ENCODE measurements around the gene TCOF1. TPM values are rescaled to one million over a fixed set of nuclear protein-coding genes. Genes with fewer than 3 reads are reported as not detected.

TCOF1 gene
- total RNA-seq, 1 donor from 2014 or later, result 32.5 TPM

DNA sequence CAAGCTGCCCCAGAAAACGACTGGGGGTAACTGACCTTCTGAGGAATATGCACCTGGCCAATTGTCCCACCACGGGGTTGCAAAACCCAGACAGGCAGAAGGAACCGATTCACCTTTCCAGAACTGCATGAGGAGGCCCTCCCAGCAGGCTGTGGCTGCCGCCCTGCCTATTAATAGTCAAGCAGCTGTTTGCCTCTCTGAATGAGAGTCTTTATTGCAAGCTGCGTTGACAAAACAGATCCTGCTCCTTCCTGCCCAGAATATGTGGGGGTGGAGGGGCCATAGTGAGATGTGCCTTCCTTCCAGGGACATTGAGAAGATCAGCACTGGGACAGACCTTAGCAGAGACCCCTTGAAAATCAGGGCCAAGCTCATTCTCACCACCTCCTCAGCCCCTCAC is 18.3 kb upstream of the TCOF1 start:
- Mint-ChIP-seq H3K4me1 (ENCODE audit: unreplicated experiment) (no peaks in the 10 kb centered on the region), H3K27ac (ENCODE audit: unreplicated experiment) (no peak overlapping the region), H3K36me3 (ENCODE audit: unreplicated experiment) (no peaks in the 10 kb centered on the region), H3K9me3 (ENCODE audit: unreplicated experiment) (no peaks in the 10 kb centered on the region), H3K27me3 (ENCODE audit: unreplicated experiment) (no peaks in the 10 kb centered on the region), H3K4me3 (ENCODE audit: unreplicated experiment) (no peak overlapping the region)
- TF ChIP-seq, protein P1, sequence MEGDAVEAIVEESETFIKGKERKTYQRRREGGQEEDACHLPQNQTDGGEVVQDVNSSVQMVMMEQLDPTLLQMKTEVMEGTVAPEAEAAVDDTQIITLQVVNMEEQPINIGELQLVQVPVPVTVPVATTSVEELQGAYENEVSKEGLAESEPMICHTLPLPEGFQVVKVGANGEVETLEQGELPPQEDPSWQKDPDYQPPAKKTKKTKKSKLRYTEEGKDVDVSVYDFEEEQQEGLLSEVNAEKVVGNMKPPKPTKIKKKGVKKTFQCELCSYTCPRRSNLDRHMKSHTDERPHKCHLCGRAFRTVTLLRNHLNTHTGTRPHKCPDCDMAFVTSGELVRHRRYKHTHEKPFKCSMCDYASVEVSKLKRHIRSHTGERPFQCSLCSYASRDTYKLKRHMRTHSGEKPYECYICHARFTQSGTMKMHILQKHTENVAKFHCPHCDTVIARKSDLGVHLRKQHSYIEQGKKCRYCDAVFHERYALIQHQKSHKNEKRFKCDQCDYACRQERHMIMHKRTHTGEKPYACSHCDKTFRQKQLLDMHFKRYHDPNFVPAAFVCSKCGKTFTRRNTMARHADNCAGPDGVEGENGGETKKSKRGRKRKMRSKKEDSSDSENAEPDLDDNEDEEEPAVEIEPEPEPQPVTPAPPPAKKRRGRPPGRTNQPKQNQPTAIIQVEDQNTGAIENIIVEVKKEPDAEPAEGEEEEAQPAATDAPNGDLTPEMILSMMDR (IDR thresholded peaks at IDR 0.05), result no peak
- DNase-seq (ENCODE audit: extremely low spot score, unreplicated experiment), result no peak

DNA sequence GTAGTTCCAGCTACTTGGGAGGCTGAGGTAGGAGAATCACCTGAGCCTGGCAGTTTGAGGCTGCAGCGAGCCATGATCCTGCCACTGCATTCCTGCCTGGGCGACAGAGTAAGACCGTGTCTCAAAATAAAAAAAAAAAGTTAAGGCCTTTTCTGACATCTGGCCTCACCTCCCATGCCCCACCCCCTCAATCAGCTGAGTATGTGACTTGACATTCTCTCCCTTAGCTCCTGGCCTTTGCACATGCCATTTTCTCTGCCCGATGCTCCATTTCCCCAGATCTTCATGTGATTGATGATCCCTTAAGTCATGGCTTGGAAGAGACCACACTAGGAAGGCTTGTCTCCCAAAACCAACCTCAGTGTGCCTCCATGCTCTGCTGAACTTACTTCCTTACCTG is 17.7 kb upstream of the TCOF1 start:
- H3K4me3 Mint-ChIP-seq (ENCODE audit: unreplicated experiment), result no peak overlapping the region
- H3K9me3 Mint-ChIP-seq (ENCODE audit: unreplicated experiment), result no peaks in the 10 kb centered on the region
- TF ChIP-seq, protein P1 (IDR thresholded peaks at IDR 0.05), result no peak
- DNase-seq (ENCODE audit: extremely low spot score, unreplicated experiment), result no peak
- H3K27me3 Mint-ChIP-seq (ENCODE audit: unreplicated experiment), result no peaks in the 10 kb centered on the region
- no peaks in the 10 kb centered on the region for H3K36me3 Mint-ChIP-seq (ENCODE audit: unreplicated experiment)
- no peak overlapping the region for H3K27ac Mint-ChIP-seq (ENCODE audit: unreplicated experiment)
- no peaks in the 10 kb centered on the region for H3K4me1 Mint-ChIP-seq (ENCODE audit: unreplicated experiment)

DNA sequence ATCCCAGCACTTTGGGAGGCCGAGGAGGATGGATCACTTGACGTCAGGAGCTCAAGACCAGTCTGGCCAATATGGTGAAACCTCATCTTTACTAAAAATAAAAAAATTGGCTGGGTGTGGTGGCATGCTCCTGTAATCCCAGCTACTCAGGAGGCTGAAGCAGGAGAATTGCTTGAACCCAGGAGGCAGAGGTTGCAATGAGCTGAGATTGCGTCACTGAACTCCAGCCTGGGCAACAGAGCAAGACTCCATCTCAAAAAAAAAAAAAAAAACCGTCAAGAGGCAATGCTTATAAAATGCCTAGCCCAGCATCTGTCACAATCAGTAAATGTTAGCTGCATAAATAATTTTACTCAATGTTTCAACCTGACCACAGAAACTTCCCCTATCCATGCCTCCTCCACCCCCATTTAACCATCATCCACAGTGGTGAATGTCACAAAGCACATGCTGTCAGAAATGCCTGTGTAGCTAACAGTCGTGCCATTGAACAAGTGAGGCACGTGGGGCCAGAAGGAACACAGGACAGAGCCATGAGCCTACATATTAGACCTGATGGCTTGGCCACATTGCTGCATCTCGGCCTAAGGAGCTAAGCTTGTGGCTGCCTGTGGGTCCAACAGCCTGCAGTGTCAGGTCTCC is 16.8 kb upstream of the TCOF1 start:
- H3K36me3 Mint-ChIP-seq (ENCODE audit: unreplicated experiment), result no peaks in the 10 kb centered on the region
- TF ChIP-seq, protein P1 (IDR thresholded peaks at IDR 0.05), result no peak
- H3K4me1 Mint-ChIP-seq (ENCODE audit: unreplicated experiment), result no peaks in the 10 kb centered on the region
- H3K27ac Mint-ChIP-seq (ENCODE audit: unreplicated experiment), result no peak overlapping the region
- DNase-seq (ENCODE audit: extremely low spot score, unreplicated experiment), result no peak
- no peak overlapping the region for H3K4me3 Mint-ChIP-seq (ENCODE audit: unreplicated experiment)
- no peaks in the 10 kb centered on the region for H3K9me3 Mint-ChIP-seq (ENCODE audit: unreplicated experiment)
- H3K27me3 Mint-ChIP-seq (ENCODE audit: unreplicated experiment), result no peaks in the 10 kb centered on the region

DNA sequence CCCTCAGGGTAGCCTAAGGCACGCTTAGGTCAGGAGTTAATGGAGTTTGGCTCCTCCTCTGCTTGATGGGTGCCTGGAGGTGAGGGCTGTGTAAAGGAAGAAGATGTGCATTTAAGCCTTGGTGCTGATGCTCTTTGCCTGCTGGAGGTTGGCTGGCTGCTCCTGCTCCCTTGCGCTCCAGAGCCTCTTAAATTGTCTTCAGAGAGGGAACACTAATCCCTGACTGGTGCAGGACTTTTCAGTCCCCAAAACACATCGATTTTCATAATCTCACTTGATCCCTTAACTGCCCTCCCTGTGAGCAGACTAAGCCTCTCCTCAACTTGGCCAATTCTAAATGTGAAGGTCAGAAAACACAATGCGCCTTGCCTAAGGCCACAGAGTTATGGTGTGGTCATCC is 16.2 kb upstream of the TCOF1 start:
- Mint-ChIP-seq H3K4me3 (ENCODE audit: unreplicated experiment) (no peak overlapping the region), H3K27ac (ENCODE audit: unreplicated experiment) (no peak overlapping the region), H3K4me1 (ENCODE audit: unreplicated experiment) (no peaks in the 10 kb centered on the region), H3K9me3 (ENCODE audit: unreplicated experiment) (no peaks in the 10 kb centered on the region), H3K27me3 (ENCODE audit: unreplicated experiment) (no peaks in the 10 kb centered on the region), H3K36me3 (ENCODE audit: unreplicated experiment) (no peaks in the 10 kb centered on the region)
- TF ChIP-seq, protein P1 (IDR thresholded peaks at IDR 0.05), result no peak
- DNase-seq (ENCODE audit: extremely low spot score, unreplicated experiment), result no peak

DNA sequence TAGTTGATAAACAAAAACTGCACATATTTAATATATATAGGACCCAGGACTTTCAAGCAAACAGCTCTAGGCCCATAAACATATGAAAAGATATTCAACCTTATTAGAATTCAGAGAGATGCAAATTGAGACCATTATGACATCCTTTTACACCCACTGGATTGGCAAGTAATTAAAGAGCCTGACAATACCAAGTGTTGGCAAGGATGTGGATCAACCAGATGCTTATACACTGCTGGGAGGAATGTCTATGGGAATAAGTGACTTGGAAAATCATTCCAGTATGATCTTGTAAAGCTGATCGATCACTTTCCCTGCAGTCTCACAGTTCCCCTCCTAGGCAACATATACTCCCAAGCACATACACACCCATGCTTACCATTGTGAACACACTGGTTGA is 15.5 kb upstream of the TCOF1 start:
- no peak overlapping the region for H3K27ac Mint-ChIP-seq (ENCODE audit: unreplicated experiment)

More for the DNA sequence above, 15.5 kb upstream of the TCOF1 start:
- Mint-ChIP-seq H3K4me1 (ENCODE audit: unreplicated experiment) (no peaks in the 10 kb centered on the region), H3K36me3 (ENCODE audit: unreplicated experiment) (no peaks in the 10 kb centered on the region), H3K27me3 (ENCODE audit: unreplicated experiment) (no peaks in the 10 kb centered on the region), H3K9me3 (ENCODE audit: unreplicated experiment) (no peaks in the 10 kb centered on the region), H3K4me3 (ENCODE audit: unreplicated experiment) (no peak overlapping the region)
- TF ChIP-seq, protein P1 (IDR thresholded peaks at IDR 0.05), result no peak
- DNase-seq (ENCODE audit: extremely low spot score, unreplicated experiment), result no peak
